Osteoblast (primary cell): ENCODE results near the gene CA9. TPM values are rescaled to one million over a fixed set of nuclear protein-coding genes. Genes with fewer than 3 reads are reported as not detected.

Experiments
- DNase-seq: peaks from one replicate; pipeline ENCODE4 v3.0.0; 2011; ENCODE audit warnings: low spot score, mixed read lengths; ENCODE audit not compliant: insufficient read length; ENCODE audit errors: missing footprints
- H2AFZ ChIP-seq: 2 replicates; pipeline ENCODE4 v1.6.0; 2011; ENCODE audit warnings: mild to moderate bottlenecking, low read length
- H3K27ac ChIP-seq: 2 replicates; pipeline ENCODE4 v1.5.1; 2011; ENCODE audit warnings: mild to moderate bottlenecking, low read depth, low read length, moderate library complexity
- H3K27me3 ChIP-seq: 2 replicates; pipeline ENCODE4 v1.6.0; 2012; ENCODE audit warnings: mild to moderate bottlenecking, control low read depth, inconsistent platforms, low read length, moderate library complexity; ENCODE audit not compliant: insufficient read depth
- H3K36me3 ChIP-seq: 2 replicates; pipeline ENCODE4 v1.5.1; 2011; ENCODE audit warnings: mild to moderate bottlenecking, low read length, control low read depth, moderate library complexity; ENCODE audit not compliant: insufficient read depth
- H3K4me1 ChIP-seq: 2 replicates; pipeline ENCODE4 v1.5.1; 2011; ENCODE audit warnings: mild to moderate bottlenecking, low read length, control low read depth, moderate library complexity; ENCODE audit not compliant: insufficient read depth
- H3K4me2 ChIP-seq: 2 replicates; pipeline ENCODE4 v1.6.0; 2011; ENCODE audit warnings: mild to moderate bottlenecking, low read length; ENCODE audit not compliant: insufficient read depth
- H3K4me3 ChIP-seq: fragments of 200-600 bp; sonication (generic); 3 replicates; pipeline ENCODE4 v1.5.1; 2012; ENCODE audit warnings: mild to moderate bottlenecking, low read length, inconsistent platforms; ENCODE audit not compliant: insufficient read depth
- H3K79me2 ChIP-seq: 2 replicates; pipeline ENCODE4 v1.6.0; 2012; ENCODE audit warnings: mild to moderate bottlenecking, low read length, control low read depth, inconsistent platforms; ENCODE audit not compliant: insufficient read depth
- H3K9me3 ChIP-seq: 2 replicates; pipeline ENCODE4 v1.5.1; 2011; ENCODE audit warnings: low read depth, low read length, control low read depth
- H4K20me1 ChIP-seq: 2 replicates; pipeline ENCODE4 v1.6.0; 2012; ENCODE audit warnings: mild to moderate bottlenecking, low read length, control low read depth; ENCODE audit not compliant: insufficient read depth
- total RNA-seq: library from RNA; depleted of rRNA; stranded (reverse); fragments of >200 nt; gene quantifications from 2 replicates; pipeline ENCODE4 v1.2.3, GENCODE V29; 2012
- TF ChIP-seq, protein P1 (sequence below): IDR thresholded peaks from 2 replicates; pipeline ENCODE4 v1.5.1; 2011; ENCODE audit warnings: mild to moderate bottlenecking, low read depth, low read length, moderate library complexity; ENCODE audit errors: extremely low read depth

CA9 gene
- total RNA-seq, 1 donor: not detected

DNA sequence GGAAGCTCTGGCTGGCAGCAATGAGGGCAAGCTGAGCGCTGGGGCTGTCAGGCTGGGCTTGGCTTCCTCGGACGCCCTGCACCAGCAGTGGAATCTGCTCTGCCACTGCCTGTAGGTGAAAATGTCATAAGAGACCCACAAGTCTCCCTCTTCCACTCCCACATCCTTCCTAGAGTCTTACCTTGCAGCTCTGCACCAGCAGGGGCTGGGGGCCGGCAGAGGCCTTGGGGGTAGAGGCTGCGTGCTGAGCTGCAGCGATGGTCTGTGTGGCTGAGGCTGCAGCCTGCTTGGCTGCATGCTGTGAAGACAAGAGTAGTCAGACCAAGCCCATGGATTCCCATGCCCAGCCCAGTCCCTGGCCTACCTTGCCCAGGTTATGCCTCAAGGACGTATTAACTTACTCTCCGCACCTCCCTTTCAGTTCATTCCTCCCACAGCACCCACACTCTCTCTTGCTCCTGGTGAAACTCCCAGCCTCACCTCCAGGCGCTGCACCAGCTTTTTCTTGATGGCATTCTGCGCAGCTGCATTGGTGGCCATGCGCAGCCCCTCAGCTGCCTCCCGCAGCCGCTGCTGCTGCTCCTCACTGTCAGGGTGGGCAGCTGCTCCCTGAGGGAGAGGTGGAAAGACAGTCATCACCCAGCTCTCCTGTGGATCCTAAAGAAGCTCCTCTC, 41.0 kb downstream of the CA9 start:
- TF ChIP-seq, protein P1, sequence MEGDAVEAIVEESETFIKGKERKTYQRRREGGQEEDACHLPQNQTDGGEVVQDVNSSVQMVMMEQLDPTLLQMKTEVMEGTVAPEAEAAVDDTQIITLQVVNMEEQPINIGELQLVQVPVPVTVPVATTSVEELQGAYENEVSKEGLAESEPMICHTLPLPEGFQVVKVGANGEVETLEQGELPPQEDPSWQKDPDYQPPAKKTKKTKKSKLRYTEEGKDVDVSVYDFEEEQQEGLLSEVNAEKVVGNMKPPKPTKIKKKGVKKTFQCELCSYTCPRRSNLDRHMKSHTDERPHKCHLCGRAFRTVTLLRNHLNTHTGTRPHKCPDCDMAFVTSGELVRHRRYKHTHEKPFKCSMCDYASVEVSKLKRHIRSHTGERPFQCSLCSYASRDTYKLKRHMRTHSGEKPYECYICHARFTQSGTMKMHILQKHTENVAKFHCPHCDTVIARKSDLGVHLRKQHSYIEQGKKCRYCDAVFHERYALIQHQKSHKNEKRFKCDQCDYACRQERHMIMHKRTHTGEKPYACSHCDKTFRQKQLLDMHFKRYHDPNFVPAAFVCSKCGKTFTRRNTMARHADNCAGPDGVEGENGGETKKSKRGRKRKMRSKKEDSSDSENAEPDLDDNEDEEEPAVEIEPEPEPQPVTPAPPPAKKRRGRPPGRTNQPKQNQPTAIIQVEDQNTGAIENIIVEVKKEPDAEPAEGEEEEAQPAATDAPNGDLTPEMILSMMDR: no peak
- no peak overlapping the region for H3K4me3 ChIP-seq
- H3K9me3 ChIP-seq: no peaks in the 10 kb centered on the region
- H3K4me2 ChIP-seq: no peak overlapping the region
- no peaks in the 10 kb centered on the region for H3K27me3 ChIP-seq
- H4K20me1 ChIP-seq: peaks cover 46% of the 10 kb centered on the region
- H2AFZ ChIP-seq: no peak overlapping the region
- no peak overlapping the region for H3K27ac ChIP-seq
- H3K79me2 ChIP-seq: peaks cover 54% of the 10 kb centered on the region
- H3K4me1 ChIP-seq: no peaks in the 10 kb centered on the region
- peaks cover 99% of the 10 kb centered on the region for H3K36me3 ChIP-seq
- peak; percentile 10 for DNase-seq

- H3K27me3 ChIP-seq: no peaks in the 10 kb centered on the region
- H3K4me1 ChIP-seq: no peaks in the 10 kb centered on the region
- H3K4me2 ChIP-seq: no peak overlapping the region
- H2AFZ ChIP-seq: no peak overlapping the region
- no peaks in the 10 kb centered on the region for H3K9me3 ChIP-seq
- peaks cover 48% of the 10 kb centered on the region for H4K20me1 ChIP-seq
- peaks cover 100% of the 10 kb centered on the region for H3K36me3 ChIP-seq
- peak overlapping the region; percentile 3 for H3K27ac ChIP-seq
- DNase-seq: peak; percentile 51
- H3K79me2 ChIP-seq: peaks cover 62% of the 10 kb centered on the region
- H3K4me3 ChIP-seq: no peak overlapping the region
- TF ChIP-seq, protein P1: no peak
These were observed 42.5 kb downstream of the CA9 start for GRCh38 chr9:35716230-35716629.

- DNase-seq: peak; percentile 54
- peaks cover 48% of the 10 kb centered on the region for H4K20me1 ChIP-seq
- H3K27ac ChIP-seq: no peak overlapping the region
- H3K4me2 ChIP-seq: no peak overlapping the region
- no peaks in the 10 kb centered on the region for H3K4me1 ChIP-seq
- H3K27me3 ChIP-seq: no peaks in the 10 kb centered on the region
- H3K36me3 ChIP-seq: peaks cover 100% of the 10 kb centered on the region
- H3K9me3 ChIP-seq: no peaks in the 10 kb centered on the region
- no peak overlapping the region for H2AFZ ChIP-seq
- H3K4me3 ChIP-seq: no peak overlapping the region
- H3K79me2 ChIP-seq: peaks cover 68% of the 10 kb centered on the region
- TF ChIP-seq, protein P1: no peak
These were observed 43.6 kb downstream of the CA9 start for GRCh38 chr9:35717132-35717870.

DNA sequence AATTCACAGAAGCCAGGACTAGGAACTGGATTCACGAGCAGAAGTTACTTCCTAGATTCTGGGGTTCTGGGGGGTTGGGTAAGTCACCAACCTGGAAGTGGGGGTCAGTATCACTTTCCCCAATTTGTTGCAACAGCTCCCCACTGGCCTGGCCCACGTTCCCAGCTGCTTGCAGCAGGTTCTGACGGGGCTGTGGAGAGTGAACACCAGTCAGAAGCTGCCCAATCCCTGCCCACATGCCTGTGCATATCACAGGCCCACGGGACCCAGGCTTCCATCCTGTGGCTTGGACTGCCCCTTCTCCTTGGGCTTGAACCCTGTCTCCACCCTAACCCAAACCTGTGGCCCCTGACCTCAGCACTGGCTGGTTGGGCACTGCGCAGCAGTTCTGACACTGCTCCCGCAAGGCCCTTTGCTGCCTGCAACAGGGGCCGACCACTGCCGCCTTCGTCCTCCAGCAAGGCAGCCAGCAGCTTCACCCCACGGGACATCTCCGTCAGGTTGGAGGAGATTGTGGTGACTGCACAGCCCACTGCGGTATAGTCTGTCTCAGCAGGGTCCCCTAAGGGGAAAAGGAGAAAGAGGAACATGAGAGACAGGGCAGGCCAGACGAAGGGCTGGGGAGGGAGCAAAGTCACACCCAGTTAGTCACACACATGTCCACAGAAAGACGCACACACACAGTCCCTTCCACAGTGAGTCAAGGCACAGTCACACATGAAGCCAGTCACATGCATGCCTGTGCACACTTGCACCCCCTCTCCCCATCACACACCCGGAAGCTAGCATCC, 45.2 kb downstream of the CA9 start:
- no peaks in the 10 kb centered on the region for H3K9me3 ChIP-seq
- H3K4me2 ChIP-seq: no peak overlapping the region
- H3K4me3 ChIP-seq: no peak overlapping the region
- TF ChIP-seq, protein P1: no peak
- H3K4me1 ChIP-seq: no peaks in the 10 kb centered on the region
- DNase-seq: peak; percentile 39
- H4K20me1 ChIP-seq: peaks cover 52% of the 10 kb centered on the region
- no peak overlapping the region for H2AFZ ChIP-seq
- H3K27ac ChIP-seq: peak overlapping the region; percentile 33
- H3K79me2 ChIP-seq: peaks cover 75% of the 10 kb centered on the region
- no peaks in the 10 kb centered on the region for H3K27me3 ChIP-seq
- H3K36me3 ChIP-seq: peaks cover 100% of the 10 kb centered on the region
